Liver (tissue), 9 donors: ENCODE results near the gene ELF2. TPM values are rescaled to one million over a fixed set of nuclear protein-coding genes. Genes with fewer than 3 reads are reported as not detected.

Experiments used
- DNase-seq: peaks from one replicate; pipeline ENCODE4 v3.0.0-alpha.2; 2017; ENCODE audit warnings: low spot score
- H3K27ac ChIP-seq, 2 donors: one replicate each; pipeline ENCODE4 v1.7.0; 2013; ENCODE audit warnings: inconsistent platforms in 2 of 2, low read length in 2 of 2, control low read depth in 1 of 2, low read depth in 1 of 2, mild to moderate bottlenecking in 1 of 2
- H3K27me3 ChIP-seq, 4 donors: one replicate each; pipeline versions ENCODE4 v1.6.1 to v1.7.0; 2013; ENCODE audit warnings: low read length in 3 of 4, inconsistent platforms in 1 of 4, mild to moderate bottlenecking in 1 of 4, moderate library complexity in 1 of 4; ENCODE audit not compliant: control insufficient read depth in 4 of 4, insufficient read depth in 4 of 4
- H3K36me3 ChIP-seq, 4 donors: one replicate each; pipeline versions ENCODE4 v1.6.1 to v1.7.0; 2013; ENCODE audit warnings: low read length in 3 of 4, mild to moderate bottlenecking in 3 of 4, low read depth in 1 of 4, moderate library complexity in 1 of 4; ENCODE audit not compliant: control insufficient read depth in 4 of 4, insufficient read depth in 3 of 4
- H3K4me1 ChIP-seq, 4 donors: one replicate each; pipeline versions ENCODE4 v1.6.1 to v1.7.0; 2013; ENCODE audit warnings: low read length in 3 of 4, mild to moderate bottlenecking in 3 of 4, moderate library complexity in 1 of 4; ENCODE audit not compliant: control insufficient read depth in 4 of 4, insufficient read depth in 4 of 4
- H3K4me3 ChIP-seq, 3 donors: one replicate each; pipeline versions ENCODE4 v1.6.1 to v1.7.0; 2013; ENCODE audit warnings: low read length in 3 of 3, control low read depth in 1 of 3, low read depth in 1 of 3, mild to moderate bottlenecking in 1 of 3
- H3K9ac ChIP-seq, 2 donors: one replicate each; pipeline ENCODE4 v1.7.0; 2013; ENCODE audit warnings: low read length in 2 of 2, mild to moderate bottlenecking in 2 of 2, moderate library complexity in 2 of 2, control low read depth in 1 of 2, low read depth in 1 of 2
- H3K9me3 ChIP-seq, 4 donors: one replicate each; pipeline versions ENCODE4 v1.6.1 to v1.7.0; 2013; ENCODE audit warnings: low read length in 3 of 4; ENCODE audit not compliant: control insufficient read depth in 4 of 4
- EGR1 ChIP-seq, 2 donors: IDR thresholded peaks; 2 replicates each; pipeline ENCODE4 v1.6.1; 2016 to 2018; ENCODE audit warnings: antibody characterized with exemption in 2 of 2, low read depth in 2 of 2
- FOXA1 ChIP-seq: IDR thresholded peaks from 2 replicates; pipeline ENCODE4 v1.6.1; 2016; ENCODE audit warnings: antibody characterized with exemption
- FOXA2 ChIP-seq: IDR thresholded peaks from 2 replicates; pipeline ENCODE4 v1.6.1; 2016; ENCODE audit warnings: antibody characterized with exemption
- GABPA ChIP-seq, 2 donors: IDR thresholded peaks in 1 of 2; conservative IDR thresholded peaks in 1 of 2; 2 replicates each; pipeline ENCODE4 v1.6.1; 2016; ENCODE audit warnings: antibody characterized with exemption in 2 of 2, mild to moderate bottlenecking in 1 of 2, moderate library complexity in 1 of 2
- HNF4G ChIP-seq: IDR thresholded peaks from 2 replicates; pipeline ENCODE4 v1.6.1; 2016; ENCODE audit warnings: antibody characterized with exemption
- JUND ChIP-seq, 2 donors: IDR thresholded peaks; 2 replicates each; pipeline ENCODE4 v1.6.1; 2016; ENCODE audit warnings: antibody characterized with exemption in 2 of 2
- NR2F2 ChIP-seq: IDR thresholded peaks from 2 replicates; pipeline ENCODE4 v1.6.1; 2016; ENCODE audit warnings: antibody characterized with exemption
- RAD21 ChIP-seq, 2 donors: IDR thresholded peaks; 2 replicates each; pipeline ENCODE4 v1.6.1; 2016; ENCODE audit warnings: antibody characterized with exemption in 2 of 2, mild to moderate bottlenecking in 2 of 2
- REST ChIP-seq: IDR thresholded peaks from 2 replicates; pipeline ENCODE4 v1.6.1; 2016; ENCODE audit warnings: antibody characterized with exemption, mild to moderate bottlenecking
- RXRA ChIP-seq, 2 donors: IDR thresholded peaks; 2 replicates each; pipeline ENCODE4 v1.6.1; 2017 to 2018; ENCODE audit warnings: antibody characterized with exemption in 2 of 2, mild to moderate bottlenecking in 1 of 2
- SP1 ChIP-seq: IDR thresholded peaks from 2 replicates; pipeline ENCODE4 v1.6.1; 2018; ENCODE audit warnings: antibody characterized with exemption, mild to moderate bottlenecking
- TAF1 ChIP-seq: conservative IDR thresholded peaks from 2 replicates; pipeline ENCODE4 v1.6.1; 2016; ENCODE audit warnings: antibody characterized with exemption, mild to moderate bottlenecking
- YY1 ChIP-seq: IDR thresholded peaks from 2 replicates; pipeline ENCODE4 v1.6.1; 2016; ENCODE audit warnings: antibody characterized with exemption, mild to moderate bottlenecking
- ZBTB33 ChIP-seq: IDR thresholded peaks from 2 replicates; pipeline ENCODE4 v1.6.1; 2016; ENCODE audit warnings: antibody characterized with exemption
- WGBS: extraction: QIAGEN DNeasy Blood & Tissue Kit; methylation state at CpG from one replicate; pipeline ENCODE4 v1.1.7; 2013; 5-methylcytosine and 5-hydroxymethylcytosine counted together
- polyA plus RNA-seq, 2 donors: library from polyadenylated mRNA; stranded (reverse) in 1 of 2; unstranded in 1 of 2; fragments of 200-250 nt in 1 of 2; fragments of >200 nt in 1 of 2; fragmentation: Nextera tagmentation in 1 of 2; extraction: Ambion mirVana in 1 of 2; gene quantifications; one replicate each; pipeline versions ENCODE4 v1.2.1 to v1.2.3, GENCODE V29; 2013 to 2015
- total RNA-seq, 2 donors: library from RNA; depleted of rRNA; stranded (reverse); fragments of >200 nt; gene quantifications; one replicate each; pipeline ENCODE4 v1.2.3, GENCODE V29; 2014
- TF ChIP-seq, protein P1 (sequence below): fragments of 150-350 bp; IDR thresholded peaks from 2 replicates; pipeline ENCODE4 v1.5.1; 2017; ENCODE audit warnings: improper control_type of control experiment, low read depth, low read length; ENCODE audit not compliant: missing input control
- TF ChIP-seq, protein P2 (sequence below): IDR thresholded peaks from 2 replicates; pipeline ENCODE4 v1.6.1; 2016; ENCODE audit warnings: antibody characterized with exemption
- TF ChIP-seq, protein P3 (sequence below): IDR thresholded peaks from 2 replicates; pipeline ENCODE4 v1.6.1; 2016; ENCODE audit warnings: antibody characterized with exemption
- donor health status: healthy.
- donor health status: healthy.
- donor health status: healthy.
- donor health status: healthy.
- donor health status: healthy.

Gene ELF2
- total and polyA plus RNA-seq, 4 donors = 8.1 to 35.3 (median 24.1) TPM

GRCh38 chr4:139038874-139039443, 138.1 kb downstream of the ELF2 start:
- Histone ChIP-seq H3K4me3 (no peak overlapping the region), H3K27ac (no peak overlapping the region), H3K27me3 (no peaks in the 10 kb centered on the region), H3K9ac (no peak overlapping the region), H3K36me3 (peaks cover 2 to 11% (median 6%) of the 10 kb centered on the region in 4 donors), H3K4me1 (no peaks in the 10 kb centered on the region), H3K9me3 (no peaks in the 10 kb centered on the region)
- no peak for TF ChIP-seq EGR1 (IDR thresholded peaks at IDR 0.05; ENCODE audit: low read depth in 2 of 2)
- TF ChIP-seq TAF1 = no peak
- TF ChIP-seq JUND (IDR thresholded peaks at IDR 0.05) = no peak
- no peak for TF ChIP-seq YY1
- no peak for TF ChIP-seq FOXA2
- TF ChIP-seq RAD21 (IDR thresholded peaks at IDR 0.05) = no peak
- no peak for TF ChIP-seq REST
- TF ChIP-seq GABPA (IDR thresholded peaks at IDR 0.05 in 1 of 2, conservative IDR thresholded peaks at IDR 0.05 in 1 of 2) = no peak
- no peak for TF ChIP-seq FOXA1
- TF ChIP-seq, protein P1, sequence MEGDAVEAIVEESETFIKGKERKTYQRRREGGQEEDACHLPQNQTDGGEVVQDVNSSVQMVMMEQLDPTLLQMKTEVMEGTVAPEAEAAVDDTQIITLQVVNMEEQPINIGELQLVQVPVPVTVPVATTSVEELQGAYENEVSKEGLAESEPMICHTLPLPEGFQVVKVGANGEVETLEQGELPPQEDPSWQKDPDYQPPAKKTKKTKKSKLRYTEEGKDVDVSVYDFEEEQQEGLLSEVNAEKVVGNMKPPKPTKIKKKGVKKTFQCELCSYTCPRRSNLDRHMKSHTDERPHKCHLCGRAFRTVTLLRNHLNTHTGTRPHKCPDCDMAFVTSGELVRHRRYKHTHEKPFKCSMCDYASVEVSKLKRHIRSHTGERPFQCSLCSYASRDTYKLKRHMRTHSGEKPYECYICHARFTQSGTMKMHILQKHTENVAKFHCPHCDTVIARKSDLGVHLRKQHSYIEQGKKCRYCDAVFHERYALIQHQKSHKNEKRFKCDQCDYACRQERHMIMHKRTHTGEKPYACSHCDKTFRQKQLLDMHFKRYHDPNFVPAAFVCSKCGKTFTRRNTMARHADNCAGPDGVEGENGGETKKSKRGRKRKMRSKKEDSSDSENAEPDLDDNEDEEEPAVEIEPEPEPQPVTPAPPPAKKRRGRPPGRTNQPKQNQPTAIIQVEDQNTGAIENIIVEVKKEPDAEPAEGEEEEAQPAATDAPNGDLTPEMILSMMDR = no peak
- TF ChIP-seq NR2F2 = no peak
- no peak for TF ChIP-seq SP1
- TF ChIP-seq, protein P2, sequence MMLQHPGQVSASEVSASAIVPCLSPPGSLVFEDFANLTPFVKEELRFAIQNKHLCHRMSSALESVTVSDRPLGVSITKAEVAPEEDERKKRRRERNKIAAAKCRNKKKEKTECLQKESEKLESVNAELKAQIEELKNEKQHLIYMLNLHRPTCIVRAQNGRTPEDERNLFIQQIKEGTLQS = no peak
- TF ChIP-seq, protein P3, sequence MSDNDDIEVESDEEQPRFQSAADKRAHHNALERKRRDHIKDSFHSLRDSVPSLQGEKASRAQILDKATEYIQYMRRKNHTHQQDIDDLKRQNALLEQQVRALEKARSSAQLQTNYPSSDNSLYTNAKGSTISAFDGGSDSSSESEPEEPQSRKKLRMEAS = no peak
- no peak for TF ChIP-seq HNF4G
- TF ChIP-seq ZBTB33 = no peak
- WGBS = 87% methylated on average over 1 of the region's 1 CpG
- DNase-seq = no peak

DNA sequence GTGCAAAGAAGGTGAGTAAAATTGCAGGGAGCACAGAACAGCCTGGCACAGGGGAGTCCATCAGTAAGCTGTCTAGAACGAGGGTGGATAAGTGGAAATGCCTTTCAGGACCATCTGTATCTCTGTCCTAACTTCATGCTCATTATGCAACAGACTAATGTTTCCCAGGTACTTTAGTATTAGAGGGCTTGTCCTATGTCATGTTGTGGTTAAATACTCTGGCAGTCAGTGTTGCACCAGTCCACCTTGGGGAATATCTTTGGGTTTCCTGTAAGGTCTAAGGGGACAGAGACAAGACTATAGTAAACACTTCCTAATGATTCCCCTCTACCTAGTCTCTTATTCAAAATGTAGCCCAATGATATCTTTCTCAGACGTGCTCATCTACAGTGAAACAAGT, 140.1 kb downstream of the ELF2 start:
- H3K4me3 ChIP-seq = no peak overlapping the region
- H3K27me3 ChIP-seq = no peaks in the 10 kb centered on the region
- H3K9me3 ChIP-seq = no peaks in the 10 kb centered on the region
- no peaks in the 10 kb centered on the region for H3K4me1 ChIP-seq
- DNase-seq = no peak
- H3K27ac ChIP-seq = no peak overlapping the region
- 83% methylated on average over 2 of the region's 2 CpGs for WGBS
- TF ChIP-seq GABPA (IDR thresholded peaks at IDR 0.05 in 1 of 2, conservative IDR thresholded peaks at IDR 0.05 in 1 of 2) = no peak
- TF ChIP-seq ZBTB33 = no peak
- TF ChIP-seq NR2F2 = no peak
- TF ChIP-seq EGR1 (IDR thresholded peaks at IDR 0.05; ENCODE audit: low read depth in 2 of 2) = no peak
- no peak for TF ChIP-seq RXRA (IDR thresholded peaks at IDR 0.05)
- H3K9ac ChIP-seq = no peak overlapping the region
- H3K36me3 ChIP-seq = peaks cover 0 to 6% (median under 1%) of the 10 kb centered on the region in 4 donors
